ENCODE data around the gene PNO1. TPM values are rescaled to one million over a fixed set of nuclear protein-coding genes. Genes with fewer than 3 reads are reported as not detected.

Gene PNO1
- total RNA-seq, 6 experiments from 2014 or later = 4.7 to 12.7 (median 7.8) TPM

DNA sequence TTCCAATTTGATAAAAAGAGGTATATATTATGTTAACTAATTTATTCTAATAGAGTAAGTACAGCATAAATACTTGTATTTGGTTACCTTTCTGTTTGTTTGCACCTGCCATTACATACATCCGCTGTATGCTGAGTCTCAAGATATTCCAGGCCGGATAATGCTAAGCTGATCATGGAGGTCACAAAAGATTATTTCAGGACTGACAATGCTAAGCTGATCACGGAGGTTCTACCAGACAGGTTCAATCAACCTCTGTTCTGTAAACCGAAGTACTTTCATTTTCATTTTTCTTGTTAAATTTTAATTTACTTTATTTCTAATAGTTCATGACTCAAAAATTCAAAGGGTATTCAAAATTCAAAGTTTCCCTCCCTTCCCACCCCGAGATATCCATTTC, 31.1 kb downstream of the PNO1 start:
- DNase-seq = no peak
- TF ChIP-seq POLR2A (IDR thresholded peaks at IDR 0.05) = no peak
- TF ChIP-seq, protein P1, sequence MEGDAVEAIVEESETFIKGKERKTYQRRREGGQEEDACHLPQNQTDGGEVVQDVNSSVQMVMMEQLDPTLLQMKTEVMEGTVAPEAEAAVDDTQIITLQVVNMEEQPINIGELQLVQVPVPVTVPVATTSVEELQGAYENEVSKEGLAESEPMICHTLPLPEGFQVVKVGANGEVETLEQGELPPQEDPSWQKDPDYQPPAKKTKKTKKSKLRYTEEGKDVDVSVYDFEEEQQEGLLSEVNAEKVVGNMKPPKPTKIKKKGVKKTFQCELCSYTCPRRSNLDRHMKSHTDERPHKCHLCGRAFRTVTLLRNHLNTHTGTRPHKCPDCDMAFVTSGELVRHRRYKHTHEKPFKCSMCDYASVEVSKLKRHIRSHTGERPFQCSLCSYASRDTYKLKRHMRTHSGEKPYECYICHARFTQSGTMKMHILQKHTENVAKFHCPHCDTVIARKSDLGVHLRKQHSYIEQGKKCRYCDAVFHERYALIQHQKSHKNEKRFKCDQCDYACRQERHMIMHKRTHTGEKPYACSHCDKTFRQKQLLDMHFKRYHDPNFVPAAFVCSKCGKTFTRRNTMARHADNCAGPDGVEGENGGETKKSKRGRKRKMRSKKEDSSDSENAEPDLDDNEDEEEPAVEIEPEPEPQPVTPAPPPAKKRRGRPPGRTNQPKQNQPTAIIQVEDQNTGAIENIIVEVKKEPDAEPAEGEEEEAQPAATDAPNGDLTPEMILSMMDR (IDR thresholded peaks at IDR 0.05) = no peak
- Histone ChIP-seq H3K27ac (peak overlapping the region in 2 of 3 donors; percentile 34 to 39), H3K4me3 (peak overlapping the region in 2 of 3 donors; percentile 32), H3K4me1 (peaks cover 0 to 28% (median 7%) of the 10 kb centered on the region in 4 donors), H3K36me3 (peaks cover 0 to 11% (median 0%) of the 10 kb centered on the region in 4 donors), H3K9me3 (no peaks in the 10 kb centered on the region), H3K27me3 (no peaks in the 10 kb centered on the region)
- peak; percentile 63 to 79 (median 73) for ATAC-seq
- 6% methylated on average over 5 of the region's 5 CpGs for WGBS (ENCODE audit: insufficient coverage, low coverage, low lambda C conversion rate, missing lambda C conversion rate)
- intact Hi-C loops (cut with DNase I) = no loop called here

DNA sequence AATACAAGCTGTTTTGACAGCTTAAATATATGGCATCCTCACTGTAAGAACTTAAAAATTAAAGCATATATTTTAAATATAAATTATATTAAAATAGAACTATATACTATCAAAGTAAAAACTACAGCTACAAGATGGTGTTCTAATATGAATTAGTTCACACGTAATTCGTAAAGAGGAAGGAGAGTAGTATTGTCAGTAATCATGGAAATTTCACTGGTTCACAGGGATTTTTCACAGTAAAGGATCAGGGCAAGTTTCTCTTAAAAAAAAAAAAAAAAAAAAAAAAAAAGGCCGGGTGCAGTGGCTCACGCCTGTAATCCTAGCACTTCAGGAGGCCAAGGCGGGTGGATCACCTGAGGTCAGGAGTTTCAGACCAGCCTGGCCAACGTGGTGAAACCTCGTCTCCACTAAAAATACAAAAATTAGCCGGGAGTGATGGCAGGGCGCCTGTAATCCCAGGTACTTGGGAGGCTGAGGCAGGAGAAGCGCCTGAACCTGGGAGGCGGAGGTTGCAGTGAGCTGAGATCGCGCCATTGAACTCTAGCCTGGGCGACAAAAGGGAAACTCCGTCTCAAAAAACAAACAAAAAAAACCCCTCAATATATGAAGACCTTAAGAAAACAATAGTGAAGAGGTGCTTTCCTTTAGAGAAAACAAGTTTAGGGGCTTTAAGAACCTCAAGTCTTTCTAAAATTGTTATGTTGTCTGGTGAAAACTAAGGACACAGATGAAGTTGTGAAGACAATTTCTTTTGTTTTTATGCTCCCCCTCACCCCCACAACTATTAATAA, 32.5 kb downstream of the PNO1 start:
- Histone ChIP-seq H3K27ac (no peak overlapping the region), H3K4me1 (peaks cover 0 to 33% (median 7%) of the 10 kb centered on the region in 4 donors), H3K27me3 (no peaks in the 10 kb centered on the region), H3K4me3 (no peak overlapping the region), H3K36me3 (no peaks in the 10 kb centered on the region), H3K9me3 (no peaks in the 10 kb centered on the region)
- ATAC-seq = no peak
- 77% methylated on average over 12 of the region's 15 CpGs for WGBS (ENCODE audit: insufficient coverage, low coverage, low lambda C conversion rate, missing lambda C conversion rate)
- DNase-seq = peak in 1 of 3 donors; percentile 48
- no peak for TF ChIP-seq POLR2A (IDR thresholded peaks at IDR 0.05)
- TF ChIP-seq, protein P1 (IDR thresholded peaks at IDR 0.05) = no peak
- intact Hi-C loops (cut with DNase I) = no loop called here

DNA sequence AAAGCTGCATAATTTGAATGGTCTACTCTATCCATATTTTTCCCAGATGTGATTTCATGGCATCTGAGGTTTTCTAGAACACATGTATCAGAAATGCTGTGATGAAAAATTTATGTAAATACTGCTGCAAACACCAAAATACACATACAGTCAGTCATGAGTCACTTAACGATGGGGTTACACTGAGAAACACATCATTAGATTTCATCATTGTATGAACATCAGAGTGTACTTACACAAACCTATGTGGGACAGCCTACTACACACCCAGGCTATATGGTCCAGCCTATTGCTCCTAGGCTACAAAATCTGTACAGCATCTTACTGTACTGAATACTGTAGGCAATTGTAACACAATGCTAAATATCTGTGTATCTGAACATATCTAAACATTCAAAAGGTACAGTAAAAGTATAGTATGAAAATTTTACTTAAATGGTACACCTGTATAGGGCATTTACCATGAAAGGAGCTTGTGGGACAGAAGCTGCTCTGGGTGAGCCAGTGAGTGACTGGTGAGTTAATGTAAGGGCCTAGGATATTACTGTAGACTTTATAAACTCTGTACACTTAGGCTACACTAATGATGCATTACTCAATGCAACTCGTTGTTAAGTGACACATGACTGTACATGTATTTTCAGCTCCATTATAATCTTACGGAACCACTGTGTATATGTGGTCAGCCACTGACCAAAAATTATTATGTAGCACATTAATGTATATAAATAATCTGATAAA, 33.5 kb downstream of the PNO1 start:
- H3K27me3 ChIP-seq = no peaks in the 10 kb centered on the region
- H3K36me3 ChIP-seq = no peaks in the 10 kb centered on the region
- 49% methylated on average over 3 of the region's 3 CpGs for WGBS (ENCODE audit: insufficient coverage, low coverage, low lambda C conversion rate, missing lambda C conversion rate)
- no peak for TF ChIP-seq POLR2A (IDR thresholded peaks at IDR 0.05)
- TF ChIP-seq, protein P1 (IDR thresholded peaks at IDR 0.05) = no peak
- peaks cover 0 to 40% (median 7%) of the 10 kb centered on the region in 4 donors for H3K4me1 ChIP-seq
- no peaks in the 10 kb centered on the region for H3K9me3 ChIP-seq
- H3K27ac ChIP-seq = no peak overlapping the region
- ATAC-seq = peak in 2 of 4 donors; percentile 18 to 63
- no peak overlapping the region for H3K4me3 ChIP-seq
- intact Hi-C loops (cut with DNase I) = no loop called here
- DNase-seq = no peak

DNA sequence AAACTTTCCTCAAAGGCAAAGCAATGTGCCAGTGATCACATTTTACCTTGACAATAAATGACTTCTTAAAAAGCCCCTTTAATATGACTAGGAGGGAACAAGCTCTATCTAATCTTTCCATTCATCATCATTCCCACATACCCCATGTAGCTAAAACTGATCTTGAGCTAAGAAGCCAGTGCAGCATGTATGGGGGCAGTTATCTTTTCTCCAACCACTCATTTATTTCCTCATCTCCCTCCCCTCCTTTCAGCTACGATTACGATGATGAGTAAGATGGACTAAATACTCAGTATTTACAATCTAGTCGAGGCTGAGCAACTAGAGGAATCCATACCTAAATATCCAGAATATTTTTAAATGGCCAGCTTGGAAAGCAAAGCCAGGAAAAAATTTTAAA, 35.5 kb downstream of the PNO1 start:
- no peak for DNase-seq
- Histone ChIP-seq H3K4me3 (no peak overlapping the region), H3K27me3 (no peaks in the 10 kb centered on the region), H3K36me3 (no peaks in the 10 kb centered on the region), H3K4me1 (peaks cover 0 to 23% (median 0%) of the 10 kb centered on the region in 4 donors), H3K27ac (no peak overlapping the region), H3K9me3 (no peaks in the 10 kb centered on the region)
- ATAC-seq = no peak
- TF ChIP-seq, protein P1 (IDR thresholded peaks at IDR 0.05) = no peak
- no peak for TF ChIP-seq POLR2A (IDR thresholded peaks at IDR 0.05)
- intact Hi-C loops (cut with DNase I) = no loop called here
- WGBS (ENCODE audit: insufficient coverage, low coverage, low lambda C conversion rate, missing lambda C conversion rate) = 64% methylated on average over 3 of the region's 3 CpGs
